Eye (tissue), 1 donor: Measurements from ENCODE around the gene ABCD4.

Experiments used
- DNase-seq: peaks from one replicate; pipeline ENCODE4 v3.0.0-alpha.2; 2015

ABCD4 gene

DNA sequence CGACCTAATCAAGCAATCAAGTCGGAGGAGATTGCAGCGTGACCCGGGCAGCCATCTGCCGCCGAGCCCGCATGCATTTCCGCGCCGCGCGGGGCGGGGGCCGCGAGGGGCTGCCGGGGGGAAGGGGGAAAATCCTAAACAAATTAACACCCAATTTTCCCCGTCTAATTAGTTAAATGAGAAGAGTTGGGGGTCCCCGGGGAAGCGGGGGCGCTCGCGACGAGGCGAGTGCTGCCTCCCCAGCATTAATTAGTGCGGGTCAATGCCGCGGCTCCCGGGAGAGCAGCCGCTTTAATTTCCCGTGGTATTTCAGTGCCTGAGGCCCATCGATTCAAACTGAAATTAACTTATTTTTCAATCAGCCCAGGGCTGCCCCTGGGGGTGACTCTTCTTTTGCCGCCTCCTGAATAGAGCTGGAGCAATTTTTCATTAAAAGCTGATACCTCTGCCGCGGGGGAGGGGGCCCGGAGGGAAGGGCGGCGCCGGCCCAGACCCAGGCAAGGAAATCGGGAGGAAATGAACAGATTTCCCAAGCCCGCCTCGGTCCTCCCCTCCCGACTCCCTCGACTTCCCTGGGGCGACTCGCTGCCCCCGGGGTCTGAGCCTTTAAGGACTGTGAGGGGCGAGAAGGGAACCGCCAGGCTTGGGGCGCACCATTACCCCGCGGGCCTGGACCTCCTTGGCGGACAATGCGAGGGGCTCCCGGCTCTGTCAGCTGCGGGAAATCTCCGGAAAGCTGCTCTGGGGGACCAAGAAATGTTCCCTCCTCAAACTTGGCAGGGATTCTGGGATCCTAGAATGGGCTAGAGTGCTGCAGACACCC, 44.6 kb downstream of the ABCD4 start:
- DNase-seq = peak; percentile 76

DNA sequence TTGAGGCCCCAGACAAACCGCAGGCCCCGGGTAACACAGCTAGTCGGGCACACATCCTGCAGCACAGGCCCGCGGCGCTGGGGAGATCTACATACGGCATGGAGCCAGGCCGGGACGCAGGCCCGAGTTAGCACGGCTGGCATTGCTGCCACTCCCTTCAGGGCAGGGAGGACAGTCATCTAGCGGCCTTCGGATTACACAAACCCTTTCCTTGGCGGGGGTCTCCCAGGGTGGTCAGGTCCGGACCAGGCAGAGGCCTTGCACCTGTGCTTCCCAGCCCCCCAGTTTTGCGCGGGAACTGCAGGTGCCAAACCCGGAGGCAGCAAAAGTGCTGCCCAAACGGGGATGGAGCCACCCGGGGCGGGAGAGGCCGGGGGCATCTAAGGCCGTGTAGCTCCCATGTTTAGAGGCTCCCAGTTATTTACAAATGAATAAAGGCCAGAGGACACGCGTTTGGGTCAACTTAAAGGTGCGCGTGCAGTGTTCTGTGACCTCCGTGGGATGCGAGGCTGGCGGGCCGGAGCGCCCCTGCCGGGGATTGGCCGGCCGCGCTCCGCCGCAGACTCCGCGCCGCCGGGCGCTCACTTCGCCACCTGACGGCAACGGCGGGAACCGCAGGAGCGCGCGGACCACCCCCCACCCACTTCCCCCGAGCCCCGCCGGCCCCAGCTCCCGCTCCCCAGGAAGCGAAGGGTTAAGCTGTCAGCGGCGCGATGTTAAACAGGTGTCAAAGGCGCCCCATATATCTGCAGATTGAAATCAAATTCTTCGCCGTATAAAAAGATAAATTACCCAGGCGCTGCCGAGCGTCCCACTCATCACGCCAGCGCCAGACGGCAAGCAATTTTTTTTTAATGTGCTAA, 45.4 kb downstream of the ABCD4 start:
- peak; percentile 82 for DNase-seq

DNA sequence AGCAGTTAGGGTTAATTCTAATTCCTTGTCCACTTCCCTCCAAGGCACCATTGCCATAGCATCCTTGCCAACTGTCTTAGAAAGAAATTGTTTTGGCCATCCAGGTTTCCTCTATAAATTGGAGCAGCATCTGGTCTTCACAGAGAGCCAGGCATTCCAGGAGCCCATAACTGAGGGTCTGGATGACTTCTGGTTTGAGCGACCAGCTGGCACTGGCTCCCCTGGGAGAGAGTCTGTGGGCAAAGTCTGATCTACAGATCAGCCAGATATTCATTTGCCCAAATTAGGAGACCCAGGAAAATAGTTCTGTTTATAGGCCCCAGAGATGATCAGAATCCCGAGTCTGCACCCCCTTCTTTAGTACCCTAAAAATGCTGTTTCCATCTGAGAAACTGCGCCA, 47.5 kb downstream of the ABCD4 start:
- peak; percentile 24 for DNase-seq

DNA sequence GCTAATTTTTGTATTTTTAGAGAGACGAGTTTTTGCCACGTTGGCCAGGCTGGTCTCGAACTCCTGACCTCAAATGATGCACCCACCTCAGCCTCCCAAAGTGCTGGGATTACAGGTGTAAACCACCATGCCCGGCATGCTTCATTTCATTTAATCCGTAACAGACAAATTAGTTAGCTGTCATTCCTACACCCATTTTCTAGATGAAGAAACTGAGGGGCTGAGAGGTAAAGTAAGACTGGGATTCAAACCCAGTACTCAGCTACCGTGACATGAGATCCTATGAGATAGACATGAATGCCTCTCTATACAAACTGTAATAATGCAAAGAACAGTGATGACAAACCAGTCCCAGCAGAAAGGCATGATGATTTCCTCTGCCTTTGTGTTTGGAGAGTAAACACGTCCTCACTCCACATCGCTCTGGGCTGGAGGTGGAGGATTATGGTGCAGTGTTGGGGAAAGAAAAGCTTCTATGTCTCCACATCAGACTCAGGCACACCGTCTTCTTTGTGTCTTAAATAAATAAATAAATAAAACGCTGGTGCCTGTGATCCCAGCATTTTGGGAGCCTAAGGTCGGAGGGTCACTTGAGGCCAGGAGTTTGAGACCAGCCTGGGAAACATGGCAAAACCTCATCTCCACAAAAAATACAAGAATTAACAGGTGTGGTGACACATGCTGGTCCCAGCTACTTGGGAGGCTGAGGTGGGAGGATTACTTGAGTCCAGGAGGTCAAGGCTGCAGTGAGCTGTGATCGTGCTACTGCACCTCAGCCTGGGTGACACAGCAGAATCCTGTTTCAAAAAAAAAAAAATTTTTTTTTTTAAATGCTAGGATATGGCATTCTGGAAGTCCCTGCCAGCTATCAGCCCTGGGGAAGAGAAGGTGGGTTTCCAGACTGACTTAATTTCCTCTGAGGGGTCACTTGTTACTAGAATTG, 53.0 kb downstream of the ABCD4 start:
- peak; percentile 12 for DNase-seq

DNA sequence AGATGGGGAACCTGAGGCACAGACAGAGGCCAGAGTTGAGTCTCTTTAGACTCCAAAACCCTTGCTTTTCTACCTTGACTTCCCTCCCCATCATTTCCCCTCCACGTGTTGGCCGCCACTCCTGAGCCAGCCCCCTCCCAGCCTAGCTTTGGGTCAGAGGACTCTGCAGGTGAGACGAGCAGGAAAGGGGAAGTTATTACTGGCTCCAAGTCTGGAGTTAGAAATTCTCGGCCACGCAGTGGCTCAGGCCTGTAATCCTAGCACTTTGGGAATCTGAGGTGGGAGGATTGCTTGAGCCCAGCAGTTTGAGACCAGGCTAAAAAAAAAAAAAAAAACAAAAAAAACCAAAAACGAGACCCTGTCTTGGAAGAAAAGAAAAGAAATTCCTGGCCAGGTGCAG, 54.7 kb downstream of the ABCD4 start:
- DNase-seq = no peak

DNA sequence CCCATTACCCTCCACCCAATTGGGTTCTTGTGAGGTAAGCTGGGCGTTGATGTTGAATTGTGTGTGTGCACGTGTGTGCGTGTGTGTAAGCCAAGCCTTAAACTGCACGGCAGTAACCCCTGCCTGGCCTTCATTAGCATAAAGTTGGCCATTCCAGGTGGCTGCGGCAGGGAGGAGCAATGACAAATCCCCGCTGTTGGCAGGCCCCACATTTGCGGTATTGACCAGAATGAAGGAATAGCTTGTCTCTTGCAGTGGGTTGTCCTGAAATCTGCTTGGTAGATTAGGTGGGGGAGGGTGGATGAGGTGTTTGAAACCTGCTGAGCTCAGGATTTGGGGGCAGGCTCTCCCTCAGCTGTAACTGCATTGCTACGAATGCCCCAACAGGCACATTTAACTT, 56.2 kb downstream of the ABCD4 start:
- DNase-seq = no peak

DNA sequence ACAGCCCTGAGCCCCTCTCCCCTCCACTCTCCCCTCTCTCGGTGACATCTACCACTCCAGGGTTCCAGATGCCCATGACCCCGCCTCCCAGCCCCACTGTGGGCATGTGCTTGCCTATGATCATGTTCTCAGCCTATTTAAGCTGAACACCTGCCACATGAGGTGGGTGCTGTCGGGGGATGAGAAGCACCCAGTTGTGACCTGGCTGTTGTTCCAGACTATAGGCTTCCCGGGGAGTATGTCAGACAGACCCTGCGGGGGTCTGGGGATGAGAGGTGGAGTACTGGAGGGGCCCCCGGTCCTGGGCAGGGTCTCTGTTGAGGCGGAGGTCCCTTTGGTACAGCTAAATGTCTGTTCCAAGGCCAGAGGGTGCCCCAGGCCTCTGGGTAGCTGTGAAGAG, 57.4 kb downstream of the ABCD4 start:
- DNase-seq = no peak

DNA sequence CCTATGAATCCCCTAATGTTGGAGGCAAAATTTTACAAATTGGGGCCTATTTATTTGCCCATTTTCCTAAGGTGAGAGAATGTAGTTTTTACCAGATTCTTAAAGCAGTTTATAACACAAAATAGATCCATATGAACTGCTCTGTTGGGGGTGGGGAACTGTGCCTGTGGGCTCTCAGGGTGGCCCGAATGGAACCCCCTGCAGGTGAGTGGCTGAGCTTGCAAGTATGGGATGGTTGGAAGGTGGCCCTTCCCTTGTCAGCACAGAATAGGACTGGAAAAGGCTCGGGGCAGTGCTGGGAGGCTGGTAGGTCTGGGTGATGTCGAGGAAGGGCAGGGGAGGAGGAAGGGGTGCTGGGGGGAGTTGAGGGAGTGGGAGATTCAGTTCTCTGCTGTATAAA, 58.6 kb downstream of the ABCD4 start:
- no peak for DNase-seq

DNA sequence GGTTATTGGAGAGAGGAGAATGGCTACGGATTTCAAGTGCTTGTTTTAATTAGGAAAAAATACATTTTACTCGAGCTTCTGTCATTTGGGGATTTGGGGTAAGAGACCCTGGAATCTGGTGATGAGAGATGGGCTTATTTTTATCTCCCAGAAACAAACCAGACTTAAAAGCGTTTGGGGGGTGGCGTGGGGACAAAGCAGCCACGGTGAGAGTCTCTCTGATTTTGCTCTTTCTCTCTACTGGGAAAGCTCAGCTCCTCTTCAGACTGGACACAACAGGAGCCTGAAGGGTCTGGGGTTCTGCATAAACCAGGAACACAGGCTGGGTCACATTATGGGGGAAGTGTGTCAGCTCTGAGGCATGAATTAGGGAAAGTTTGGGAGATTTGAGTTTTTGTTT, 59.7 kb downstream of the ABCD4 start:
- no peak for DNase-seq

DNA sequence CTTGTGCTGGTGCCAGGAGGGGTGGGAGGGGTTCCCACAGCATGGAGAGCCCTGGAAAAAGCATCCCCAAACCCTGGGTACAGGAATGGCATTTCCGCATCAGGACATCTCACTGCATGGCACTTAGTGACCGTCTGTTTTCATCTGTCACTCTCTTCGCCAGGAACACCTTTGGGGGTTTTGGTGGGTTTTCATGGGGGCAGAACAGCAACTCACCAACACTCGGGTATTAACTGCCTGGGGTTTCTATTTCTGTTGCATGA, 60.0 kb downstream of the ABCD4 start:
- no peak for DNase-seq

DNA sequence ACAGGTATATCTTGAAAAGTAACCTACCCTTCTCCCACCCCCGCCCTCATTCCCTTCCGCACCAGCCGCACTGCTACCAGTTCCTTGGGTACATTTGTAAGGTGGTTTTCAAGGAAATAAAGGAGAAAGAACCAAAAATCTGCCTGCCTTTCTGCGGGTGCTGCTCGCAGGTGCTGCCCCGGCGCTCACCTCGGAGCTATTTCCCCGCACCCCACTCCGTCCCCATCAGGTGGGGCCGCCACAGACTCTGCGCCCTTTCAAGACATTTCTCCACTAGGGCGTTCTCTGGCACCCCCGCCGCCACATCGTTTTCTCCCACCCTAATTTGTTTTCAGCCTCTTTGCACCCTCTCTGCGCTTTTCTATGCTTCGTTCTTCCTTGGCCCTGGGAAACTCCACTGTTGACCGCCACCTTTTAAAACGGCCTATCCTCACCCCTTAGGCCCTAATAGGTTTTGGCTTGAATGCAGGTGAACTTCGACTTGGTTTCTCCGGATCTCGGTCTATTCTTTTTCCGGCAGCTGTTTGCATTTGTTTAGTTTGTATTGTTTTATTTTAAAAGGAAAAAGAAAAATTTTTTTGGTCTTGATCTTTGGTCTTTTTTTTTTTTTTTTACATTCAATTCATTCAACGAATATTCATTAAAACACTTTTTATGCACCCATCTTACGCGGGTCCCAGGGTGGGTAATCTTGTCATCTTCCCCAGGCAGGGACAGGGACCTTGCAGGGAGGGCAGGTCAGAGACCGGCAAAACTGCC, 60.5 kb downstream of the ABCD4 start:
- DNase-seq = no peak

DNA sequence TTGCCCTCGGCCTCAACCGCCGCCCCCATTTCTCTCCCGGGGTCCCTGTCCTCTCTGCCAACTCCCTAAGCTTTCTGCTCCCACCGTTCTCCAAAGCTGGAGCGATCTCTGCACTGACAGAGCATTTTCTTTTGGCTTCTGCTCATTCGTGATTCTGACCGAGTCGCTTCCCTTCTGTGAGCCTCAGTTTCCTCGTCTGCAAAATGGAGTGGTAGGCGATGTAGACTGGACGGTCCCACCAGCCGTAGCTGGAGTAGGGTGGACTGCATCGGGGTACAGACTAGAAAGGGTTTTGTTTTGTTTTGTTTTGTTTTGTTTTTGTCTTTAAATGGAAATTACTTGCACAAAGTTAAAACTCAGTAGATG, 61.1 kb downstream of the ABCD4 start:
- no peak for DNase-seq

DNA sequence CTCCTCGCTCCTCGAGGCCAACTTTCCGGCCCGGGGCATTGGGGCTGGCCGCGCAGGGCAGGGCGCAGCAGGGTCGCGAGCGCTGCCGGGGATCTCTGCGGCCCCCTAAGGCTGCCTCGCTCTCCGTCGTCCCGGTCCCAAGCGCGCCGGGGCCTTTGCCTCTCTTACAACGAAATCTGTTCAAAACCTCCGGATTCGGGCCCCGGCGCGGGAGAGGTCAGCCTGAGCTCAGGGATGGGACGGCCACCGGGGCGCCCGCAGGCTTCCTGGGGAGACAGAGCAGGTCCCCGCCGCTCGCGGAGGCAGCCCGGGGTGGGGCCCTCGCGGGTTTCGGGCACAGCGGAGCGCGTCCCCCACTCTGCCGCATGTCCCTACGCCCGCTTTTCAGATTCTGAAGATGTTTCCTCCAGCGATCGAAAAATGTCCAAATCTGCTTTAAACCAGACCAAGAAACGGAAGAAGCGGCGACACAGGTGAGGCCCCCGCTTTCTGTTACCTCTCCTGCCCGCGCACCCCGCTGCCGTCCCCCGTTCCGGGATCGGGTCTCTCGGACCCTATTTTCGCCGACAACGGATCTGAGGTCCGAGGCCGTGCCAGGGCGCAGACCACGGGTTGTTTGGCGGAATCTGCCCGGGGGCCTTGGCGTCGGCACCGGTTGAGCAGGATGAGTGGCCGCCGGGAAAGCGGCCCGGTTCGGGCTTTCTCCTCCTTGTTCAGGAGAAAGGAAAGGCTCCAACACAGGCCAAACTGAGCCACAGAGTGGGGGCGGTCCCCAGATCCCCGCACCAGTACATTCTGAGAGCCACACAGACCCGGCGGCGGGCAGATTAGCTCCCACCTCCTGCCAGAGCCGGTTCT, 61.7 kb downstream of the ABCD4 start:
- DNase-seq = peak; percentile 75

DNA sequence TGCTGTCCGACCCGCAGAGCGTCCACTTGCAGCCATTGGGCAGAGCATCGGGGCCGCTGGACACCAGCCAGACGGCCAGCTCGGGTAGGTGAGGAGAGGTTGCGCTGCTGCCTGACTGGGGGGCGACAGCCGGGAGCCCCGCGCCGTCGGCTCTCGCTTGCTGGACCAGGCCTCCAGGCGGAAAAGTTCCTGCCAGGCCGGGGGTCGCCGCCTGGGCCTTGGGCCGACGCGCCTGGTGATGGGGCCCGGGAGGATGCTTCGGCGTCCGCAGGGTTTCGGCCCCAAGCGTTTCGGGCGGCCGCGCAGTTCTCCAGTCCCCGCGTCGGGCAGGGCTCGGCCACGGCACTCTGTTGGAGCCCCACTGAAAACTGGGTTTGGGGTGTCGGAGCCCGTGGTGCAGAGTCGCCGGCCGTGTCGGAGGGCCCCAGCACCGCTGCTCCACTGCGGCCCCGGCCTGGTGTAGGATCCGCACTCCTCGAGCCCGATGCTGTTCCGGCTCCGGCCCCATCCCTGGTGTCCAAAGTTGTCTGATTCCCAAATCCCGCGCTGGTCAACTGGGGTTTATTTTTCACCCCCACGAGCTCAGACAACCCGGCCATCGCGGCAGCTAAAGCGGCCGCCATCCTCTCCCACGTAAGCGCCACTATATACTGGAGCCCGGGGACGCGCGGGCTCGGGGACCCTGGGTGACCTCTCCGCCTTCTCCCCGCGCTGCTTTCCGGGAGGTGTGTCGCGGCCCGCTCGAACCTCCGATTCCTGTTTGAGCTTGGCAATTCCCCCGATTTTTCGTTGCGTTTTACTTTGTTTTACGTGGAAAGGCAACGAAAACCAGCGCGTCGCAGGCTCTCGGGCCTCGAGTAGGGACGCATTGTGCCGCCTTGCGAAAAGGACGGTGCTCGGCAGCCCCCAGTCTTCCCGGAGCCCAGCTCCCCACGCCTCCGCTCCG, 62.6 kb downstream of the ABCD4 start:
- peak; percentile 75 for DNase-seq

DNA sequence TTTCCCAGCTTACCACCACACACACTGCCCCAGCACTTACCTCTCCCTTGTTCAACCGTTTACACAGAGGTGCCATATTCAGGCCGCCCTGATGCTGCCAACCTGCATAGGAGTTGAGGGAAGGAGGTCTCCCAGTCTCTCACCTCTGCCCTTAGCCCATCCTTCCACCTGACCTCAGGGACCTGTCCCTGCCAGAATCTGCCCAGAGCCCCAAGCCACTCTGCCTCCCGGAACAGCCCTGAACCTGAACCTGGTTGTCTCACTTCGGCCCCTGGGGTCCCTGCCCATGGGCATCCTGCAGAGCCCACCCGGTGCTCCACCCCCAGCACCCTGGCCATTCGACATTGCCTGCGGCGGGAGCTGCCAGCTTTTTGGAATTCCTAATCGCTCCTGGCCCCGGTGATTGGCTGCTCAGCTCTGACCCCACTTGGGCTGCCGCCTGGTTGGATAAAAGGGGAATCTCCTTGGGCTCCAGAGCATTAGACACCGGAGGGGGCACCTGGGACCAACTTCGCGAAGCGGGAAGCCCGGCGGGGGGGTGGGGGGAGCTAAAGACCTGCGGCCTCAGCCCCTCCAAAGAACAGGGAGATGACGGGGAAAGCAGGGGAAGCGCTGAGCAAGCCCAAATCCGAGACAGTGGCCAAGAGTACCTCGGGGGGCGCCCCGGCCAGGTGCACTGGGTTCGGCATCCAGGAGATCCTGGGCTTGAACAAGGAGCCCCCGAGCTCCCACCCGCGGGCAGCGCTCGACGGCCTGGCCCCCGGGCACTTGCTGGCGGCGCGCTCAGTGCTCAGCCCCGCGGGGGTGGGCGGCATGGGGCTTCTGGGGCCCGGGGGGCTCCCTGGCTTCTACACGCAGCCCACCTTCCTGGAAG, 63.5 kb downstream of the ABCD4 start, which contains the start of gene VSX2:
VSX2 (plus strand) TSS at position 476 of the 874 bp plus-strand sequence; CDS start at position 589, 113 bp downstream.
- DNase-seq = peak; percentile 73

DNA sequence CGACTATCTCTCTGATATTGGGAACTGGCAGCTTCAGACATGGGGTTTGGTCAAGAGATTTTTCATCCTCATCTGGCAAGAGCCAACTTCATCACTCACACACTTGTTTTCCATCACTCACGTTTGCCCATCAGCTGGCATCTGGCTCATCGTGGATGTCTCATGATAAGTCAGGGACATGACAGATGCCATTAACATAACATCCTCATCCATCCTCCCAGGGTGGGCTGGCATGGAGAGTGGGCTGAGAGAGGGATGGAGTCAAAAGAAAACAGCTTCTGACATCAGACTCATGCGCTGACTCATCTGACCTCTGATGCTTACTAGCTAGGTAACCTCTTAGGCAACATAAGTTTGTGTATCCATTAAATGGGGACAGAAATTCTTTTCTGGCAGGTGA, 65.3 kb downstream of the ABCD4 start:
- no peak for DNase-seq
